Subcutaneous adipose tissue (tissue), 4 donors: ENCODE data around the gene GRIA1. TPM values are rescaled to one million over a fixed set of nuclear protein-coding genes. Genes with fewer than 3 reads are reported as not detected.

Experiments used
- total RNA-seq, 4 donors: library from RNA; depleted of rRNA; stranded (reverse); fragments of >200 nt; gene quantifications; one replicate each; pipeline ENCODE4 v1.1.0, GENCODE V29; 2016
- TF ChIP-seq, protein P1 (sequence below): fragments of 450-650 bp; IDR thresholded peaks from one replicate; pipeline ENCODE4 v1.5.1; 2016; ENCODE audit warnings: low read depth, mild to moderate bottlenecking, control low read depth, antibody characterized with exemption, moderate library complexity

Gene GRIA1
- total RNA-seq, 4 donors from 2014 or later, result 0.44 to 2.4 (median 2.0) TPM; not detected in 1

DNA sequence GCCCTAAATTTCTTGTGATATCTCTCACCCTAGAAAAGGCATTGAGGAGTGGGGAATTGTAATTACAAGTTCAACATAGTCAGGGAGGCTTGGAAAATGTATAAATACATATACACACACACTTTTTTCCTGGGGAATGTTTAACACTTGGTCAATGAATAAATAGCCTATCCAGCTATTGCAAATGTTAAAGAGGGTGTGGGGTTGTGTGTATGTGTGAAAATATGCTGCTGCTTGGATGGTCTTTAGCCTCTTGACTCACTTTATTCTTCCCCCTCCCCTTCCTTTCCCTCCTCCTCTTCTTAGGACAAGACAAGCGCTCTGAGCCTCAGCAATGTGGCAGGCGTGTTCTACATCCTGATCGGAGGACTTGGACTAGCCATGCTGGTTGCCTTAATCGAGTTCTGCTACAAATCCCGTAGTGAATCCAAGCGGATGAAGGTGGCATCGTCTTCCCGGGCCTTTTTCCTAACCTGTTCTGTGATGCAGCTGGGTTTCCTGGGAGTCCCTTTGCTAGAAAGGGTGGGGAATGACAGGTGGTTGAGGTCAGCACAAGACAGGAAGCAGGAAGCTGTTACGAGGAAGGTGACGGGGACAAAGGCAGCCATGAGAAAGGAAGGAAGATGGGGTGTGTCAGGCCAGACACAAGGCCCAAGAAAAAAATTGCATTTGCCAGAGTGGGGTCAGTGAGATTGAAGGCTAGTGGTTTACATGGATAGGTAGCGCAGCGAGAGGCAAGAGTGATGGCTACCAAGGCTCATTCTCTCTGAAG lies 311.8 kb downstream of the GRIA1 start:
- TF ChIP-seq, protein P1, sequence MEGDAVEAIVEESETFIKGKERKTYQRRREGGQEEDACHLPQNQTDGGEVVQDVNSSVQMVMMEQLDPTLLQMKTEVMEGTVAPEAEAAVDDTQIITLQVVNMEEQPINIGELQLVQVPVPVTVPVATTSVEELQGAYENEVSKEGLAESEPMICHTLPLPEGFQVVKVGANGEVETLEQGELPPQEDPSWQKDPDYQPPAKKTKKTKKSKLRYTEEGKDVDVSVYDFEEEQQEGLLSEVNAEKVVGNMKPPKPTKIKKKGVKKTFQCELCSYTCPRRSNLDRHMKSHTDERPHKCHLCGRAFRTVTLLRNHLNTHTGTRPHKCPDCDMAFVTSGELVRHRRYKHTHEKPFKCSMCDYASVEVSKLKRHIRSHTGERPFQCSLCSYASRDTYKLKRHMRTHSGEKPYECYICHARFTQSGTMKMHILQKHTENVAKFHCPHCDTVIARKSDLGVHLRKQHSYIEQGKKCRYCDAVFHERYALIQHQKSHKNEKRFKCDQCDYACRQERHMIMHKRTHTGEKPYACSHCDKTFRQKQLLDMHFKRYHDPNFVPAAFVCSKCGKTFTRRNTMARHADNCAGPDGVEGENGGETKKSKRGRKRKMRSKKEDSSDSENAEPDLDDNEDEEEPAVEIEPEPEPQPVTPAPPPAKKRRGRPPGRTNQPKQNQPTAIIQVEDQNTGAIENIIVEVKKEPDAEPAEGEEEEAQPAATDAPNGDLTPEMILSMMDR, result no peak

DNA sequence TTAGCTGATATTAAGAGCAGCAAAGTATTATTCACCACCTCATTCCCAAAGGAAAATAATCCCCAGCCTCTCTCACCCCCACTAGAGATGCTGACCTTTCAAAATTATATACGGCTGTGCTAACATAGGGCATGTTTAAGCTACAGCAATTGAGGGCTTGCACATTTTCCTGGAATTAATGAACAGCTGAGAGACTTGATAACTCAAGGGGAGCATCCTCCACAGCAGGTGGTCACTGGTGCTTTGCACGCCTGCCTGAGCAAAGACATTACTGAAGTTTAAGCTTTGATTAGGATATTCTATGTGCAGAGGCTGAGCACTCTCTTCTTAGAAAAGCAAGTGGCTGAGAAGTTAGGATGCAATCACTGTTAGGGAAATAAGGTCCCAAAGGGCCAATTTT lies 317.3 kb downstream of the GRIA1 start:
- TF ChIP-seq, protein P1, result no peak

DNA sequence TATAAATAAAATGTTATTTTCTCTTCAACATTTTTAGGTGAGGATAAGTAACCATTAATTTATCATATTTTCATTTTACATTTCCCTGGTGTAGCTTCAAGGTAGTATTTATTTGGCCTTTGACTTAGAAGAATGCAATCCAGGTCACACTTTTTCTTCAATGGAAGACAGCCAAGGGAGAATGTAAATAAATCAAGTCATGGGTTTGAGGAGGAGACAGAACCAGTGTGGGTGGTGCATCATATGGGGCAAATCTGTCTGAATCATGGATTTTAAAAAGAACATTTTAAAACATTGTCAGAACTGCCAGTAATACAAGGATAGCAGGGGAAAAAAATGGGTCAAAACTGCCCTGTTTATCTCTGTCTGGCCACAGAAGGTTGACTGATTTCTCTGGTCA lies 318.7 kb downstream of the GRIA1 start:
- TF ChIP-seq, protein P1, result no peak

DNA sequence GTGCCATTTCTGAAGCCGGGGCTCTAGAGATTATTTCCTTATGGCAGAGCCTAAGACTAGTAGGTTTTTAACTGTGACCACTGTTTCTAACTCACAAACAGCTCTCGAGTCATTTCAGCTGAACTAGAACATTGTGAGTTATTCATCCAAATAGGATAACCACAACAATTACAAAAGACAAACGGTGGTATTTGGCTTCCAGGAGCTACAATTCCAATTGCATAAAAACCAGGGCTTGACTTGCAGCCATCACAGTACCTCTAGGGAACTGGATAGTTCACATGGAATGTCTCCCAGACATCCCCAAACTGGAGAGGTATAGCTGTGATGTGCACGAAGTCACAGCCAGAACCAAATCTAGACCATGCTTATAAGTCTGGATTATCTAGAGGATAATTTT lies 323.4 kb downstream of the GRIA1 start:
- TF ChIP-seq, protein P1, result no peak

DNA sequence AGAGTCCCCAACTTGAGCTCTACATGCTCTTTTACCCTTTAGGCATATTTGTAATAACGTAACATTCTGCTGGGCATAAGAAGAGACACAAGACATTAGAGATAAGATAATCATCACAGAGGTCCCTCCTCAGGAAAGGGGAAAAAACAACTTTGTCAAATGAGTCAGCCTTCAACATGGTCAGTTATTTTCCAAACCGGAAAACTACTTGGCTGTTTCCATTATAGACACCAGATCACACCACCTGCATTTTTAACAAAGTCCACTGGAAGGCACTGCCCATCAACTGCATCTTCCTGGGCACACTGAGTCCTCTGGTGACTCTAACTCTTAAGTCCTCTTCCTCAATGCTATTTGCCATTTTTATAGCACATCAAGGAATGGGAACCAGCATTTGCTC lies 326.4 kb downstream of the GRIA1 start:
- TF ChIP-seq, protein P1, result no peak

DNA sequence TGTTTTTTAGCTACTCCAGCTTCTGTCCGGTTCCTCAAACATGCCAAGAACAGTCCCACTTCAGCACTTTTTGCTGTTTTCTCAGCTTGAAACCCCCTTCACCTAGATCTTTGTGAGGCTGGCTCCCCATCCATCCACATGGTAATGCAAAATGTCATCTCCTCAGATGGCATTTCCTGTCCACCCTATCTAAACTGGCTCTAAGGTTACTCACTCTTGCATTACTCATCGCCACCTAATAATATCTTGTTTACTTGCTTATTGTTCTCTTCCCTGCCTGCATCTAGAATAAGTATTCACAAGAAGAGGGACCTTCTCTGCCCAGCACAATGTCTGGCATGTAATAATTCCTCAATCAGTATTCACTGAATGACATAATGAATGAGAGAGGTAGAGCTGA lies 328.2 kb downstream of the GRIA1 start:
- TF ChIP-seq, protein P1, result no peak

DNA sequence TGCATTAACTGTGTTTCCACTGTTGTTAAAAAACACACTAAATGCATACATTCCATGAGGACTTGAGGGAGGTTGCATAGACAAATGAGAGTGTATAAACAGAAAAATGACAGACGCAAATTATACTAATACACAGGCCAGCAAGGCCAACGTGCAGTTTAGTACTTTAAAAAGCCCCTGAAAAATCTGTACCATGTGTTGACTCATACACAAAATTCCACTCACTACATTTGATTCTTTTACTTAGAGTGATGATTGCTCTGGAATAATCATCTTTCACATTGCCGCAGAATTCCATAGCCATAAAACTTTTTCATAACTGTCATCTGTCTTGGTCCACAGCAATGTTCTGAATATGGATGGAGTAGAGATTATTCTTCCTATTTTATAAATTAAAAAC lies 332.6 kb downstream of the GRIA1 start:
- TF ChIP-seq, protein P1, result no peak
